Measurements from ENCODE around the gene GADD45G.

The GADD45G gene

DNA sequence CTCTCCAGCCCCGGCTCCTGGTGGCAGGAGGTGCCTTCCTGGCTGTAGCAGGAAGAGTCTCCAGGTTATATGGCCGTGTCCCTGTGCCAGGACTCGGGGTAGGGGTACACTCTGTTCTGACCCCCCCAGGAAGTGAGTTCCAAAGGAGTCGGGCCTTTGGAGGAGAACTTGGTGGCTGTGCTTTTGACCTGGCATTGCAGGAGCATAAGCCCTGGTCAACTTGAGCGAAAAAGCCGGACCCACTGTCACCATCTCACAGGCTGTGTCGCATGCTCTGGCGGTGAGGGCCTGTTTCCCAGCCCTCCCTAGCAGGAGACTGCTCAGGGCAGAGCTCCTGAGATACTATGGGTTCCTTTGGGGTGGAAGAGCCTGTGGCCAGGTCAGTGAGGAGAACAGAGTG is 36.0 kb downstream of the GADD45G start:
- peak in 1 of 10 donors; percentile 63 for DNase-seq
- intact Hi-C loops (cut with DNase I): no loop called here

DNA sequence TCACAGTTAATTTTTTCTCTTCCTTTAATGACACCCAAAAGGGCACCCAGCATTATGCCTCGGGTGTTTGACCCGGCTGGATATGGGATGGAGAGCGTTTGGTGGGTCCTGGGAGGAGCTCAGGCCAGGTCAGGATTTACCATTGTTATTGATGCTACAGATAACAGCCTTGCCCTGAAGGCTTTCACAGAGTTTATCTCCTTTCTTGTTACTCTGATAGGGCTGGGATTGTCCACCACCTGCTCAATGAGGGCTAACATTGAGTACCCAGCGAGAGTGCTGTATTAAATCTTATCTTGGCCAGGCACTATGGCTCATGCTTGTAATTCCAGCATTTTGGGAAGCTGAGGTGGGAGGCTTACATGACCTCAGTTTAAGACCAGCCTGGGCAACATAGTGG is 37.2 kb downstream of the GADD45G start:
- intact Hi-C loops (cut with DNase I): no loop called here
- DNase-seq: no peak

DNA sequence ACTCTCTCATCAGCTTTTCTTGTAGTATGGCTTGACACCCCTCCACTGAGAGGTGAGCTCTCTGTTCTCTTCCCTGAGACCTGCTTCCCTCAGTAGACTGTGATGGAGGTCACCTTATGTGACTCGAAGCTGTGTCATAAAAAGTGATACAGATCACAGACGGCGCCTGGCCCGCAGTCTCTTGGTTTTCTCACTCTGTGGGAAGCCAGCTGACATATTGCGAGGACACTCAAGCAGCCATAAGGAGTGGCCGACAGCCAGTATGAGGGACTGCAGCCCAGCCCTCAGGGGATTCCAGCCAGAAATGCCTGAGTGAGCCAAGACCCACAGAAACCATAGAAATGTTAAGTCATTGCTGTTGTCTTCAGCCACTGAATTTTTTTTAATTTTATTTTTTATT is 38.0 kb downstream of the GADD45G start:
- peak in 4 of 10 donors; percentile 3 to 78 (median 60) for DNase-seq
- intact Hi-C loops (cut with DNase I): no loop called here

DNA sequence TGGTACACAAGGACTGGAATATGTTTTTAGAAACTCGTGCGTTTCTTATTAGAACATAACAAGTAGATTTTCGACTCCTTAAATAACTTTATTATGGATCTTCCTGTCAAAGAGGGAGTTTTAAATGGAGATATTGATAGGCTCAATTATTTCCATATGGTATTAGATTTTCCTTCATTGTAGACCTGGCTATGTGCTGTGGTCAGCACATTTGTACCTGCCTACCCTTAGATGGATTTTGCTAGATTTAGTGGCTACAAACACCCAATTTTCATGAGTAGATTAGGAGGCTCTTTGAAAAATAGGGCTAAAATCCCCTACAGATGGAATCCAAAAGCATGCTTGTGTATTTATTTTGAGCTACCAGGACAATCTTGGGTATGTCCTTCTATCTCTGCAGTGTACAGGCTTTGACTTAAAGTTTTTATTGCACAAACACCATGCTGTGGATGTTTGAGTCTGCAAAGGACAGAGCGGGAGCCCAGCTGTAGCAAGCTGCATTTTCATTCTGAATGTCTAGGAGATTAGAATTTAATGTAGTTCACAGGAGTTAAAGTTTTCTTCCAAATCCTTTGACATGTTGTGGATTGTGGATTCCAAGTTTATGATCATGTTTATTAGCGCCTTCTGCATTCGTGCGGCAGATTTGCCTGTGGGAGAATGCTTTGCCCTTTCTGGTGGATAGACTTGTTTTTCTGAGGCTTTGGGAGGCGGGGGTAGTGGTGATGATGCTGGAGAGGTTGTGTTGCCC is 41.6 kb downstream of the GADD45G start:
- intact Hi-C loops (cut with DNase I): no loop called here
- DNase-seq: peak in 1 of 10 donors; percentile 7

DNA sequence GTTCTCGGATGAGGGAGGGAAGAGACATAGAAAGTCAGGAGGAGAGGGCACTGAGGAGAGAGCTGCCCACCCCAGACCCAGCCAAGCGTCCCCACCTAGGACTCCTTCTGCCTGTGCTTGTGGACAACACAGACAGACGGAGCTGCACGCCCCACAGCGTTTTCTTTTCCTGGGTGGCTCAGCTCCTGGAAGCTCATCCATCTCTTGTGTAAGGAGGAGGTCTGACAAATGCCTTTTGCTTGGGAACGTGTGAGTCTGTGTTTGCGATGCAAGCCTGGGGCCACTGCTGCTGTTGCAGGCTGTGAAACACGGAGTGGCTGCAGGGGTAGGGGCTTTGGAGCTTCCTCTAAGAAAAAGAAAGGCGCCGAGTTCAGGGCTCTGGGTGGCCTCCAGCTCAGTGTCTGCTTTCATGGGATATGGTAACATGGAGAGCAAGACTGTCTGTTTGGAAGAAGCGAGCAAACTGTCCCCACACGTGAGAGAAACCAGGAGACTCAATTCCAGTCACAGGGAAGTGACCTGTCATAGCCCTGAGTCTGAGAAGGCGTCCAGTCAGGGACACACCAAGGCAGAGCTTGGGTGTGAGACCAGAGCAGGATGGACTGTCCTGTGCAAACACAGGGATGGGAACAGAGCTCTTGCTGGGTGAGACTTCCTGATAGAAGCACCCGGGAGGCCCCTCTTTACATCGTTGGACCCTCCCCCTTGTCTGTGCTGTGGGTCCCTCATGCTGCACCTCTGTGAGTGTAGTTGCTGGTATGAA is 42.7 kb downstream of the GADD45G start:
- peak in 3 of 10 donors; percentile 7 to 68 (median 48) for DNase-seq

DNA sequence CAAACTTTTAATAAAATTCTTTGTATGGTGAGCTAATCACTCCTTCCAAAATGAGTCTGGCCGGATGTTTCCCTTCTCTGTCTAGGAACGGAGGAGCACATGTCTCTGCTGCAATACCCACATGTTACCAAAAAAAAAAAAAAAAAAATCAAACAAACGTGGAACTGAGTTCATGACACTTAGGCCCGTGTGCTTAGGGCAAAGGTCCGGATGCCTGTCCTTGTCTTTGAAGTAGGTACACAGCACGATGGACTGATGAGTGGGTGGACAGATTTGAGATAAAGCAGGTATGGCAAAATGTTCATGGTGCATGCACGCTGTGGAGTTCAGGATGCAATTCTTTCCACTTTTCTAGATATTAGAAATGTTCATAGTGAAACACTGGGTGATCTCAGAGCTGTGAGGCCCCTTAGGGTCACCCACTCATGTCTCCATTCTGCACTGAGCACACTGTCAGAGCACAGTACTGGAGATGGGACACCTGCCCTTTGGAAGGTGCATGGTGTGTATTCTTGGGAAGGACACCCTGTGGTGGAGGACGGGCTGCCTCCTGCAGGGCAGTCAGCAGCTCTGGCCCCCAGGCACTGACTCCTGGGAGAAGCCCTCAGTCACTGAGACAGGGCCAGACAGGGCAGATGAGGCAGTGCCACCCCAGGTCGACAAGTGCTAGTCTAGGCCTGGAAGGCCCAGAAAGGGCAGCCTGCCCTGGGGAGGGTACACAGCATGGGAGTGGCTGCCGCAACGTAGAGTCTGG is 43.6 kb downstream of the GADD45G start:
- DNase-seq: peak in 3 of 10 donors; percentile 26 to 57 (median 38)
- intact Hi-C loops (cut with DNase I): no loop called here

More for the DNA sequence above, 42.7 kb downstream of the GADD45G start:
- intact Hi-C loops (cut with DNase I): no loop called here

DNA sequence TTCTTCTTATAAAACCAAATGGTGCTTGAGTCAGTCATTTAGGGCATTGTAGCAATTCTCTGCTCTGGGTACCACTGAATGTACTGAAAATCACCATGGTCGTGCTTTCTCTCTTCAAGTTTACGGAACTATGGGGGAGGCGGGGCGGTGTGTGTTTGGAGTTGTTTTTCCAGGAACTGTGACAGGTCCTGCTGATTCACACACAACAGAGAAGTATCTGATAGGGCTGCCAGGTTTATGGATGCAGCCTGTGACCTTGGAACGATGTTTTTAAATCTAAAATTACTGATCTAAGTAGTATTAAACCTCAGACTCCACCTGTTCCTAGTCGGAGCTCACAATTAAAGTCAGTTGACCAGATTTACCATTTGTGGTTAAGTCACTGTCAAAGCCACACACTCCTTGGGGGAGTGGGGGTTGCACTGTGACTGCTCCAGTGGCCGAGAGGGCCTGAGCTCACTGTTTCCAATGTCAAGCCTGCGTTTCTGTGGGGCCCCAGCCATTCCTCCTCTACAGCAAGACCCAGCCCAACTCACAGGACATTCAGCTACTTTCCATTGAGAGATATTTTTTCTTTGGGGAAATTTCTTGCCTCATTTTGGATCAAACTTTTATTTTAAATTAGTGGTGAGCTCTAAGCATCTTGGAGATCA is 44.4 kb downstream of the GADD45G start:
- DNase-seq: peak in 2 of 10 donors; percentile 13 to 42
- intact Hi-C loops (cut with DNase I): no loop called here

DNA sequence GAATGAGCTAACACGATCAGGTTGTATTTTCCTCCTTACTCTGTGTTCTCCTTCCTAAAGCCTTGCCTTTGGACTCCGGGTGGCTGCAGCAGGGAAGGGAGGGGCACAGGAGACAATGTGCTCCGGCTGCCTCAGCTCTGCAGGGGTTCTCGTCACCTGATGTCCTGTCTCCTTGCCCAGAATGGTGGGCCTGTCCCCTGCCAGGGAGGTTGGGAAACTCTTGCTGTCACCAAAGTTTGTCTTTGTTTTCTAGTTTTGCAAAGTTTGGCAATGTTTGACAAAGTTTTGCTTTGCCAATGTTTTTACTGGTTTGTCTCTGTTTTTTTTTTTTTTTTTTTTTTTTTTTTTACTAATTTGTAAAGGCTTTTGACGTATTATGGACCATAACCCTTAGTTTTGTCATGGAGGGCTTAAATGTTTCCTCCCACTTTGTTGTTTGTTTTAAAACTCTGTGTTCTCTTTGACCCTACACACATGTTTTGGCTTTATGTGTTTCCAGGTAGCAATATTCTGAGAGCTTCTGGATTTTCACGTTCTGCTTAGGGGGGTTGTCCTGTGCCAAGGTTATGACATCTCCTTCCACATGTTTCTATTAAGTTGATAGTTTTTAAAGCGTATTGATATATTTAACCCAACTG is 49.3 kb downstream of the GADD45G start:
- intact Hi-C loops (cut with DNase I): no loop called here
- peak in 1 of 10 donors; percentile 74 for DNase-seq

DNA sequence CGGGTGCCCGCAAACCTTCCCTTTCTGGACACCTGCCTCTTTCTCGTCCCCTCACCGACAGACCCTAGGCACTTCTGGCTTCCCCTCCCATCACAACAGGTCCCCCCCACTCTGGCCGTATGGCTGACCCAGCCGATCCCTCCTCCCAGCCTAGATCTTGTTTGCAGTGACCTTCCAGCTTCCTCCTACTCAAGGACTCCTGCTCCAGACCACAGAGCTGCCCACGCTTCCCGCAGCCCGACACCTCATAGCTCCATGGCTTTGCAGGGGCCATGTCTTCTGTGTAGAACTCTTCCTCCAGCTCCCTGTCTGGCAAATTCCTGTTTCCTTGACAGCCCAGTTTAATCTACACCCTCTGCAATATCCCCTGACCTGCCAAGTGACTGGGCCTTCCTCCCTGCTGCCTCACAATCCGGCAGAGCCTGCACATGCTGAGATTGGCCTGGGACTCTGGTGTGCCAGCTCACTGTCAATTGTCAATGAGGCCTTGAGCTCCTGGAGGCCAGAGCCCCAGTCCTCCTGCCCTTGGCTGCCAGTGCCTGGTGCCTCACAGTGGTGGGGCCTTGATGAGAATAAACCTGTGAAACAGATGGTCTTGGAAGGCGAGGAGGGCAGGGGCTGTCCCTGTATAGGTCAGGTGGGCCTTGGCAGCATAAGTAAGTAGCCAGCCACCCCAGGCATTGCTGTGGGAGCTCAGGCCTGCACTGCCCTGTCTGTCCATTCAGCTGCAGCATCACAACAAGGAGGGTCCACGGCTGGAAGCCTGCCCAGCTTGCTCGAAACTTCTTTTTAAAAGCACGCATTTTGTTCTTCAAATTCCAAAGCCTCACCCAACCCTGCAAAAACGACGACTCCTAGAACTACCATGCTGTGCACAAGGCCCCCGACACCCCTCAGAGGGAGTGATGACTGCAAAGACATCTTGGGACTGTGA is 50.5 kb downstream of the GADD45G start:
- intact Hi-C loops (cut with DNase I): no loop called here
- peak in 2 of 10 donors; percentile 5 to 80 for DNase-seq
